22Rv1 (cell line): ENCODE results near the gene KRT7.

Source experiments
- H3K27ac ChIP-seq: fragments of 450-650 bp; 2 replicates; pipeline ENCODE4 v1.5.1; 2017
- CTCF ChIP-seq: fragments of 450-650 bp; IDR thresholded peaks from 2 replicates; pipeline ENCODE4 v1.5.1; 2017; ENCODE audit warnings: mild to moderate bottlenecking
- ZFX ChIP-seq: fragments of 450-650 bp; IDR thresholded peaks from 2 replicates; pipeline ENCODE4 v1.6.1; 2017; ENCODE audit warnings: antibody characterized with exemption, borderline replicate concordance

Gene KRT7

GRCh38 chr12:52209321-52209720 is 23.7 kb upstream of the KRT7 start:
- no peak overlapping the region for H3K27ac ChIP-seq
- no peak for TF ChIP-seq ZFX

GRCh38 chr12:52210186-52210924 is 22.7 kb upstream of the KRT7 start:
- TF ChIP-seq CTCF (no peak), ZFX (no peak)
- no peak overlapping the region for H3K27ac ChIP-seq

DNA sequence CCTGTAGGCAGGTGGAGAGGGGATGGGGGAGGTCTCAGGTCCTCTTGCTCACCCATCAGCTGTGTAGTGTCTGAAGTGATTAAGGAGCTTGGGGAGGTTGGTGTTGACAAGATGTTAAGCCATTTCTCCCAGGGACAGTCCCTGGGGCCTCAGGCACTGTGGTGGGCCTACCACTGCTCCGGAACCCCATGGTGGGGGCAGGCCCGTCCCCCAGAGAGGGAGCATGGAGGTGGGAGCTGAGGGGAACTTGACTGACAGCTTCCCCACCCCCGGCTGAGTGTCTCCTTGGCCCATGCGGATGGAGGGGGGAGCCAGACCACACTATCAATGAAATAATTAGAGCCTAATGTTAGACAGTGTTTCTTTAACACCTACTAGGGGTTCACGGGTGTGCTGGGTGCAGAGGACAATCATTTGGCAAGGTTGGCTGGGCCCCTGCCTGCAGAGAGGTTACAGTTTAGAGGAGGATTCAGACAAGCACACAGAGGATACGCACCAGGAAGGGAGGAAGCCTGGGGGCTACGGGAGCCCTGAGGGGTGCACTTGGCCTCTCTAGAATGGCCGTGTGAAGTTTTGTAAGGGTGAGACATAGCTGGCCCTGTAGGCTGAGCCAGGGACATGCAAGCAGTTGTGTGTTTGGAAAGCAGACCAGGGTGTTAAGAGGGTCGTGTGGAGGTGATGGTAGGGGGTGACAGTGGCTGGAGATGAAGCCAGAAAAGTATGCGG is 22.0 kb upstream of the KRT7 start:
- no peak overlapping the region for H3K27ac ChIP-seq
- TF ChIP-seq CTCF (no peak), ZFX (no peak)

- TF ChIP-seq CTCF (no peak), ZFX (no peak)
- H3K27ac ChIP-seq: no peak overlapping the region
These were observed 21.1 kb upstream of the KRT7 start for GRCh38 chr12:52211716-52212585.

GRCh38 chr12:52212701-52213563 is 20.1 kb upstream of the KRT7 start:
- no peak for TF ChIP-seq CTCF
- TF ChIP-seq ZFX: no peak
- no peak overlapping the region for H3K27ac ChIP-seq

DNA sequence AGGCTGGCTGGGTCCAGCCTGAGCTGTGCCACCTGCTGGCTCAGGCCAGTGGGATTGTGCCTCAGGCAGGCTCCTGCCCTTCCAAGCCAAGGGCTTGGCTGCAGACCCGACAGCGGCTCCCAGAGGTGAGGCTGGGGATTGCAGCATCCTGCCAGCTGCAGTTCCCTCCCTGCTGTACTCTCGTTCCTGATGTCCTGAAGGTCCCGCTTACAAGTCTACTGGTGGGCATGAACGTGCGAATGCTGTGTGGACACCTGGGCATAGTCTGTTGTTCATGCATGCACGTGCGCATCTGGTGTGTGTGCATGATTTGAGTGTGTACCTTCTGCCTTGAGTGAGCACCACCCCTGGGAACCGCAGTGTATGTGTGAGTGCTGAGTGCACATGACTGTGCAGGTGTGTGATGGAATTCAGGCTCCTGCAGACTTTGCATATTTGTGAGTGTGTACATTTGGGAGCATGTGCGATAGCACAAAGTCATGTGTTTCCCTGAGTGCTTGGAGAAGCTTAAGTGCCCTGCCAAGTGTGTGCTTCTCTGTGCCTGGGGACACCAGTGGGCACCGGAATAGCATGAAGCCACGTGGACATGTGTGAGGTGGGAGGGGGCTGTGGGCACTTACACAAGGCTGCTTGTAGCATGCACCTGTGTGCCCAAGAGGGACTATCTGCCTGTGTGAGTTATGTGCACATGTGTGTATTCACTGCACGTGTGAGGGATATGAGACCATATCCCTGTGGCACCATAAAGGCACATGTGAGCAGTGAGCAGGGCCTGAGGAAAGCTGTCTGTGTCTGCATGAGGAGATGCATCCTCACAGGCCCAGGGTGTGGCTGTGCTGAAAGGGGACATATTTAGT is 19.3 kb upstream of the KRT7 start:
- H3K27ac ChIP-seq: no peak overlapping the region
- TF ChIP-seq ZFX (no peak), CTCF (peak; percentile 100)
